Putamen (tissue), 1 donor: ENCODE measurements around the gene ZC3H7B.

Experiments
- DNase-seq: peaks from one replicate; pipeline ENCODE4 v3.0.0-alpha.2; 2016; ENCODE audit warnings: low spot score

The ZC3H7B gene

GRCh38 chr22:41332217-41332939 lies 31.1 kb downstream of the ZC3H7B start:
- DNase-seq = no peak

GRCh38 chr22:41333806-41334205 lies 32.5 kb downstream of the ZC3H7B start:
- DNase-seq = no peak

- DNase-seq = no peak
Observed at GRCh38 chr22:41334215-41334614, 32.9 kb downstream of the ZC3H7B start.

- DNase-seq = no peak
Observed at GRCh38 chr22:41334951-41335635, 33.8 kb downstream of the ZC3H7B start.

DNA sequence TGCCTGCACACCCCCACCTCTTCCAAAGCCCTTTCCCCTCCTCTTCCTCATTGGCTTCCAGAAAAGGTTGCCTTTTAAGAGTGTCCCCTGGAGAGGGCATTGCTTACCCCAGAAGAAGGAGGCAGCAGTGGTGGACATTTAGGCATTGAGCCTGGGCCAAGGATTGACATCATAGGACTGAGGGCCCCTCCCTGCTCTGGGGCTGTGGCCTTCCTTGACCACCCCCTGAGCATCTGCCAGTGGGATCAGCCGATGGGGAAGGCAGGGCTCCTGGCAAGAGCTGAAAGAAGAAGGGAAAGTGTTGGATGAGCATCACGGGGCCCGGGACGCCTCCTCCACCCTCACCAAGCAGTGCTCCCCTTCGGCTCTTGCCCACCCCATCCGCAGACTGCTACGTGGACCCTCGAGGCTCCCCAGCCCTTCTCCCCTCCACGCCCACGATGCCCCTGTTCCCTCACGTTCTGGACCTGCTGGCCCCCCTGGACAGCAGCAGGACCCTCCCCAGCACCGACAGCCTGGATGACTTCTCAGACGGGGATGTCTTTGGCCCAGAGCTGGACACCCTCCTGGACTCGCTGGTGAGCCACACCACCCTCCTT lies 37.4 kb downstream of the ZC3H7B start:
- no peak for DNase-seq

GRCh38 chr22:41339823-41340222 lies 38.5 kb downstream of the ZC3H7B start:
- DNase-seq = no peak

DNA sequence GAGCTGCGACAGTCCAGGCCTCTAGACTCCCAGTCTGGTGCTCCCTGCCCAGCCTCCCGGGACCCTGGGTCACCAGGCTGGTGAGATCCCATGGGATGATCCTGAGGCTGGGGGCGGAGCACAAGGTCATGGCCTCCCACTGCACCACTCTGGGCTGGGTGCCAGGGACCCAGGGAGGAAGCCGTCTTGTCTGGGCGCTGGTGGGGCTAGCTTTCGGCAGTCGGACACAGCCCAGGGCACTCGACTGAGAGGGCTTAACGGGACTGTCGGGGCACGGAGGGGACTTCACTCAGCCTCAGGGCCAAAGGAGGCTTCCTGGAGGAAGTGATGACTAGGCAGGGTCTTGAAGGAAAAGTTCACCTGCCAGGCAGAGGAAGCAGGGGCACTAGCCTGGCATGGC lies 39.0 kb downstream of the ZC3H7B start:
- no peak for DNase-seq

DNA sequence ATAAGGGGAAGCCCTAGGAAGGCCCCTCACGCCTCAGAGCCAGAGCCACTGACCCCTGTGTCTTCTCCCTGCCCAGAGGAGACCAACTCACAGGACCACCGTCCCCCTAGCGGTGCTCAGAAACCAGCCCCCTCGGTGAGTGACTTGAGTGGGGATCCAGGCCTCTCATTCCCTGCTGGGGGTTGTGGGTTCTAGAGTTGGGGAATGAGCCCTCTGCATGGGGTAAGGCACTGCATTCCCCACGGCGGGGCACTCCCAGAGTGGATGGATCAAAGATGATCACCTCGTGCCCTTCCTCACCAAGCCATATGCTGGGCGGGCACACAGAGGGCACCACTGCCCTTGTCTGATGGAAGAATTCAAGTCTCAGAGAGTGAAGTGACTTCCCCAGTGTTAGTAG lies 39.7 kb downstream of the ZC3H7B start:
- DNase-seq = no peak

DNA sequence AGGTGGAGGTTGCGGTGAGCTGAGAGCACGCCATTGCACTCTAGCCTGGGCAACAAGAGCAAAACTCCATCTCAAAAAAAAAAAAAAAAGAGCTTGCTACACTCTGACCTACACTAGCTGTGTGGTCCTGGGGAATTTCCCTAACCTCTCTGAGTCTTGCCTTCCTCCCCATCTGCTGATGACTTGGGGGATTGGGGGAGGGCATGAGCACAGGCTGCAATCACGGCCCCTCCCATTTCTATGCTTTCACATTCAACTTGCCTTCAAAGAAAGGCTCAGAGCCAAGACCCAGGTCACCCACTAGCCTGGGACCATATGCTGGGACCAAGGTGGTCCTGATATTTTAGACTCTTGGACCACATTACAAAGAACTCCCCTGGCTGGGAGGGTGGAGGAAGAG lies 40.7 kb downstream of the ZC3H7B start:
- DNase-seq = no peak

DNA sequence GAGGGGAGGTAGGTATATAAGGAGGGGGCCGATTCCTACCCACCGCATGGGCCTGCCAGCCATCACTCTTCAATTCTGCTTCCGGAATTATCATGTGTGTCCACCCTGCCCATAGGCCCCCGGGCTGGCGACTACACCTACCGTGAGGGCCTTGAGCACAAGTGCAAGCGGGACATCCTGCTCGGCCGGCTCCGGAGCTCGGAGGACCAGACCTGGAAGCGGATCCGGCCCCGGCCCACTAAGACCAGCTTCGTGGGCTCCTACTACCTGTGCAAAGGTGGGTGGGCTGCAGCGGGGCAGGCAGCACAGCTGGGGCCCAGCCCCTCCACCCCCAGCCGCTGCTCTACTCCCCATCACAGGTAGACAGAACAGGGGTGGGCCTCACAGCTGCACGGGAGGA lies 42.0 kb downstream of the ZC3H7B start:
- no peak for DNase-seq

- no peak for DNase-seq
Observed at GRCh38 chr22:41343717-41344116, 42.4 kb downstream of the ZC3H7B start.

- DNase-seq = no peak
Observed at GRCh38 chr22:41344189-41344788, 43.0 kb downstream of the ZC3H7B start.

DNA sequence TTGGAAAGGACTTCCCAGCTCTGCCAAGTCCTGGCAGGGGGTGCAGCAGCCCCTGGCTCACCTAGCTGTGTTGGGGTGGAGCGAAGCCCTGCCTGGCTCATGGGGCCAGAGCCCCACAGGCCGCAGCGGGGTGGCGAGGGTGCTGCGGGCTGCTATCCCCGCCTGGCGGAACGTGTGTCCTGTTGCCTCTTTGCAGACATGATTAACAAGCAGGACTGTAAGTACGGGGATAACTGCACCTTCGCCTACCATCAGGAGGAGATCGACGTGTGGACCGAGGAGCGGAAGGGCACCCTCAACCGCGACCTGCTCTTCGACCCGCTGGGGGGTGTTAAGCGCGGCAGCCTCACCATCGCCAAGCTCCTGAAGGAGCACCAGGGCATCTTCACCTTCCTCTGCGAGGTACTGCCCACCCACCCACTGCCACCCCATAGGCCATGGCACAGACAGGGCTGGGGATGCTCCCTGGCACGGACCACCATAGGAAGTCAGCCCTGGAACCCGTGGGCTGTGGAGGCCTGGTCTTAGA lies 44.5 kb downstream of the ZC3H7B start:
- DNase-seq = no peak

GRCh38 chr22:41347066-41347859 lies 45.9 kb downstream of the ZC3H7B start:
- DNase-seq = no peak

GRCh38 chr22:41348964-41349484 lies 47.7 kb downstream of the ZC3H7B start:
- DNase-seq = no peak

DNA sequence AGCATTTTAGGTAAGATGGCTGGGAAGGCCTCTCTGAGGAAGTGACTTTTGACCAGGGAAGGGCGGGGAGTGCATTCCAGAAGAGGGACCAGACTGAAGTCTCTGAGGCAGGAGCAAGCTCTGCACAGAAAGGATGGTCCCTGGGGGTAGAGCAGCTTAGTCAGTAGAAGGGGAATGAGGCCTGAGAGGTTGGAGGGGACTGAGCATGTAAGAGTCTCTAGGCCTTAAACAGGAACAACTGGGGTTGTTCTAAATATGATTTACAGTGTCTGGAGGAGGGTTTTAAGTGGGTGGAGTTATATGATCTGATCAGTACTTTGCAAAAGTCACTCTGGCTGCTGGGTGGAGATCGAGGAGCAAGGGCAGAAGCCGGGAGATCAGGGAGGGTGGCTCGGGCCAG lies 48.8 kb downstream of the ZC3H7B start:
- no peak for DNase-seq

GRCh38 chr22:41351011-41351410 lies 49.7 kb downstream of the ZC3H7B start:
- DNase-seq = no peak

GRCh38 chr22:41352058-41352457 lies 50.7 kb downstream of the ZC3H7B start:
- no peak for DNase-seq

DNA sequence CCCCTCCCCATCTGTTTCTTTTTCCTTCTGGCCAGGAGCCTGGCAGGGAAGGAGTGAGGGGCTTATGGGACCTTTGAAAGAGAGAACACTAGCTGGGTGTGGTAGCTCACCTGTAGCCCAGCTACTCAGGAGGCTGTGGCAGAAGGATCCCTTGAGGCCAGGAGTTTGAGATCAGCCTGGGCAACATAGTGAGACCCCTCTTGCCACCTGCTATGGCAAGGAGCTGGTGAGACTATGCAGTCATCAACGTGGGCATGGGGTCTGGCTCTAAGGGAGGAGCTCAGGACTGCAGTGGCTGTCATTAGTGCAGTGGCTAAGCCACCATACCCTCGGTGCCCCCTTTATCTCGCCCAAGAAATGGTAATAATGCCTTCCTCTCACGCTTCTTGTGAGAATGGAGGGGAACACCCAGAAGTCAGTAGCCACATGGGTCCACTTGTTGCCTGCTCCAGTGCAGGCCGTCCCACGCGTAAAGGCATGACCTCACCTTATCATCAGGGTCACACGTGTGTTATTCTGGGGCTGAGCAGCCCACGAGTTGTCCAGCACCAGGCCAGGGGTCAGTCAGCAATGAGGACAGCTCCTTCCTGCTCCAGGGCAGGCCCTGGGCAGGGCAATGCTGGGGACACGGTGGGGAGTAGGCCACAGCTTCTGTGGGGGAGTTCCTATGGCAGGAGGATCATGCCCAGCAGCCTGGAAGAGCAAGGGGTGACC lies 52.7 kb downstream of the ZC3H7B start:
- no peak for DNase-seq

DNA sequence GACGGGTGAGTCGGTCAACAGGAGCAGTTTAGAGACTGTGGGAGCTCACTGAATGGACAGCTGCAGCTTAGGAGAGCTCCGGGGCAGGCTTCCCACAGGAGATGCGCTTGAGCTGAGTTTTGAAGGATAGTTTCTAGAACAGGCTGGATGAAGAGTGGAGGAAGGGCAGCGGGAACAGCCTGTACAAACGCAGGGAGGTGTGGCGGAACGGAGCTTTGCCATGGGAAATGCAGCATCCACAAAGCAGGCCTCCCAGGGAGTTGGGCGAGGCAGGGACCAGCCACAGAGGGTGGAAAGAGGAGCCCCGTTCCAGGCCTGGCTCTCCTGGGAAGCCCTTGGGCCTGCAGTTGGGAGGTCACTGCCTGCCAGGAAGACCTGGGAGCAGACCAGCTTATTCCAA lies 53.7 kb downstream of the ZC3H7B start:
- DNase-seq = no peak

DNA sequence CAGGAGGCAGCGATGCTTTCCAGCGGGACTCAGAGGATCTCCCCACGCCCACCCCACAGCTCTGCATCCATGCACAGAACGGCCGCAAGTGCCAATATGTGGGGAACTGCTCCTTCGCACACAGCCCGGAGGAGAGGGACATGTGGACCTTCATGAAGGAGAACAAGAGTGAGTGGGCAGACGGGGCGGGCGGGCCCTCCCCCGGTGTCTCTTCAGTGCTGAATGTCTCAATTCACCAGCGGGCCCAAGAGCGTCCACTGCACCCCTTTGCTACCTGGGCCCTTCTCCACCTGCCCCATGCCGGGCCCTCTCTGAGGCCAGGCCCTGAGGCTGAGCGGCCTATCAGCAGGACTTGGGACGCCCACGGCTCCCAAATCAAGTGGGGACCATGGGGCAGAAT lies 54.6 kb downstream of the ZC3H7B start:
- no peak for DNase-seq
